K562 (cell line): ENCODE data around the gene UBN1. TPM values are rescaled to one million over a fixed set of nuclear protein-coding genes. Genes with fewer than 3 reads are reported as not detected.
A peak's percentile ranks its signal among the peaks of the same experiment; 100 is the strongest.

Experiments
- ATAC-seq: fragments of 200-7000 bp; cut with Tn5 transposase; 3 replicates; pipeline ENCODE4 v1.9.1; 2020; ENCODE audit warnings: moderate library complexity
- BruUV-seq: library from RNA; stranded (reverse); fragments of 400-500 nt; replicated peaks from 2 replicates; lab custom pipeline; 2021; lab: Mats Ljungman, UMichigan
- CTCF ChIA-PET: fragments of 300-600 bp; formaldehyde crosslinking; extraction: SDS; loops from one replicate; lab custom pipeline; 2021; ENCODE audit warnings: low intra/inter-chr PET ratio; lab: Yijun Ruan, JAX
- POLR2A ChIA-PET: fragments of 300-600, 350-650 bp; sonication (Branson Sonifier 250); formaldehyde crosslinking; extraction: SDS; loops from one replicate; lab custom pipeline; 2021; ENCODE audit warnings: antibody characterized with exemption, inconsistent platforms; lab: Yijun Ruan, JAX
- DNase-seq, 4 experiments: peaks; one replicate each; pipeline versions ENCODE4 v3.0.0 to v3.0.0-alpha.2; 2011 to 2018; ENCODE audit warnings: low spot score in 3 of 4, mixed read lengths in 3 of 4; ENCODE audit errors: extremely low read depth in 1 of 4
- FAIRE-seq: peaks from 2 replicates; lab custom pipeline; 2011; peaks lifted over from hg19 to GRCh38; lab: Jason Lieb, UNC
- H2AFZ ChIP-seq: 2 replicates; pipeline ENCODE4 v1.6.0; 2011; ENCODE audit warnings: low read depth, low read length, control low read depth, inconsistent platforms
- H3K27ac ChIP-seq: fragments of 200-600 bp; 3 replicates; pipeline ENCODE4 v1.8.0; 2011; ENCODE audit warnings: low read depth, mild to moderate bottlenecking, control low read depth, inconsistent platforms, low read length, moderate library complexity, mixed read lengths; ENCODE audit errors: extremely low read depth
- H3K27me3 ChIP-seq, 2 experiments: fragments of 300-600 bp in 1 of 2; 2 replicates in 1 of 2; 3 replicates in 1 of 2; pipeline versions ENCODE4 v1.6.0 to v1.8.0; 2011; ENCODE audit warnings: inconsistent platforms in 2 of 2, low read length in 2 of 2, mild to moderate bottlenecking in 1 of 2, mixed read lengths in 1 of 2, moderate library complexity in 1 of 2; ENCODE audit not compliant: control insufficient read depth in 2 of 2, insufficient read depth in 2 of 2
- H3K36me3 ChIP-seq: fragments of 300-600 bp; 3 replicates; pipeline ENCODE4 v1.8.0; 2011; ENCODE audit warnings: mild to moderate bottlenecking, low read length, inconsistent platforms; ENCODE audit not compliant: control insufficient read depth, insufficient read depth
- H3K4me1 ChIP-seq, 2 experiments: fragments of 200-600 bp in 1 of 2; replicated peaks in 1 of 2; 2 replicates in 1 of 2; 3 replicates in 1 of 2; pipeline versions ENCODE4 v1.5.1 to v1.8.0; 2011; ENCODE audit warnings: inconsistent platforms in 2 of 2, low read length in 2 of 2, mild to moderate bottlenecking in 1 of 2, mixed read lengths in 1 of 2, moderate library complexity in 1 of 2; ENCODE audit not compliant: control insufficient read depth in 2 of 2, insufficient read depth in 2 of 2
- H3K4me2 ChIP-seq: 2 replicates; pipeline ENCODE4 v1.6.1; 2011; ENCODE audit warnings: low read length, control low read depth, inconsistent platforms, mixed read lengths; ENCODE audit not compliant: insufficient read depth
- H3K4me3 ChIP-seq: fragments of 200-600 bp; sonication (generic), shearing (Covaris generic); 2 replicates; pipeline ENCODE4 v1.5.1; 2016; ENCODE audit warnings: control low read depth, inconsistent platforms
- H3K79me2 ChIP-seq: fragments of 200-600 bp; 3 replicates; pipeline ENCODE4 v1.8.0; 2011; ENCODE audit warnings: low read length, inconsistent platforms; ENCODE audit not compliant: control insufficient read depth, insufficient read depth
- H3K9ac ChIP-seq, 2 experiments: 2 replicates each; pipeline versions ENCODE4 v1.6.0 to v1.6.1; 2011; ENCODE audit warnings: low read depth in 2 of 2, low read length in 2 of 2, control low read depth in 1 of 2, inconsistent platforms in 1 of 2, mild to moderate bottlenecking in 1 of 2, mixed read lengths in 1 of 2; ENCODE audit not compliant: insufficient read depth in 1 of 2
- H3K9me1 ChIP-seq: one replicate; pipeline ENCODE4 v1.6.0; 2011; ENCODE audit warnings: inconsistent platforms, mild to moderate bottlenecking, low read length, moderate library complexity; ENCODE audit not compliant: control insufficient read depth, insufficient read depth
- H3K9me3 ChIP-seq: replicated peaks from 2 replicates; pipeline ENCODE4 v1.5.1; 2011; ENCODE audit warnings: low read depth, low read length, inconsistent platforms; ENCODE audit not compliant: control insufficient read depth, insufficient read depth
- H4K20me1 ChIP-seq: replicated peaks from 2 replicates; pipeline ENCODE4 v1.6.1; 2011; ENCODE audit warnings: low read length, inconsistent platforms, mixed read lengths; ENCODE audit not compliant: control insufficient read depth, insufficient read depth
- CEBPG ChIP-seq, 3 experiments: fragments of 200-800 bp in 1 of 3; sonication (Bioruptor generic) in 1 of 3; sonication (generic) in 1 of 3; formaldehyde crosslinking in 1 of 3; IDR thresholded peaks in 2 of 3; conservative IDR thresholded peaks in 1 of 3; 2 replicates each; pipeline versions ENCODE4 v1.6.1 to v1.8.0; 2016 to 2022; ENCODE audit warnings: missing compliant biosample characterization in 2 of 3, missing genetic modification characterization in 2 of 3, mild to moderate bottlenecking in 1 of 3, missing genetic modification reagents in 1 of 3
- CREM ChIP-seq: IDR thresholded peaks from 2 replicates; pipeline ENCODE4 v1.6.1; 2014; ENCODE audit warnings: antibody characterized with exemption, low read depth
- LARP7 ChIP-seq: fragments of 450-650 bp; IDR thresholded peaks from 2 replicates; pipeline ENCODE4 v1.6.1; 2016
- MIER1 ChIP-seq: fragments of 450-650 bp; IDR thresholded peaks from 2 replicates; pipeline ENCODE4 v1.6.1; 2016; ENCODE audit warnings: antibody characterized with exemption, mild to moderate bottlenecking, low read depth
- NR2C1 ChIP-seq, 2 experiments: fragments of 450-650 bp; IDR thresholded peaks; 2 replicates each; pipeline ENCODE4 v1.6.1; 2017; ENCODE audit warnings: mild to moderate bottlenecking in 2 of 2, antibody characterized with exemption in 1 of 2, inconsistent platforms in 1 of 2, missing compliant biosample characterization in 1 of 2, missing genetic modification characterization in 1 of 2
- POLR3G ChIP-seq: IDR thresholded peaks from 2 replicates; pipeline ENCODE4 v1.6.1; 2011; ENCODE audit not compliant: insufficient read length, insufficient replicate concordance; ENCODE audit errors: extremely low read depth
- PRDM10 ChIP-seq: fragments of 450-650 bp; IDR thresholded peaks from 2 replicates; pipeline ENCODE4 v1.6.1; 2018; ENCODE audit not compliant: partially characterized antibody
- U2AF1 ChIP-seq: fragments of 200-400 bp; formaldehyde crosslinking; optimal IDR thresholded peaks from 2 replicates; pipeline ENCODE3; 2017; ENCODE audit warnings: mild to moderate bottlenecking, low read depth, low read length, moderate library complexity
- ZBTB7A ChIP-seq: IDR thresholded peaks from 2 replicates; pipeline ENCODE4 v1.6.1; 2011; ENCODE audit warnings: low read depth, mild to moderate bottlenecking, low read length, moderate library complexity, borderline replicate concordance; ENCODE audit not compliant: control insufficient read depth
- whole genome bisulfite sequencing: fragments of 100-300 bp; shearing (Covaris generic); methylation state at CpG from one replicate; pipeline ENCODE4 v1.1.6; 2016; ENCODE audit warnings: low coverage, mixed read lengths; ENCODE audit not compliant: insufficient coverage; ENCODE audit errors: missing lambda C conversion rate; 5-methylcytosine and 5-hydroxymethylcytosine counted together
- in situ Hi-C: fragments of 300-500 bp; cut with MboI; formaldehyde crosslinking; loops from 4 replicates; pipeline ENCODE4 v1.15.0; 2018; ENCODE audit warnings: inconsistent platforms, mixed read lengths
- intact Hi-C: fragments of 100-400 bp; cut with micrococcal nuclease; formaldehyde crosslinking; loops from 2 replicates; pipeline ENCODE4 v1.14.2; 2022
- polyA plus RNA-seq, 8 experiments: library from polyadenylated mRNA; depleted of rRNA in 4 of 8; stranded (reverse) in 5 of 8; unstranded in 3 of 8; fragments of >200 nt; fragmentation: Nextera tagmentation in 2 of 8; fragmentation: Illumina TruSeq in 1 of 8; extraction: Ambion mirVana in 2 of 8; extraction: Trizol in 1 of 8; gene quantifications; 2 replicates each; pipeline versions ENCODE4 v1.2.1 to v1.2.3, GENCODE V29; 2011 to 2014; ENCODE audit warnings: inconsistent platforms in 1 of 8, missing spikeins in 1 of 8
- total RNA-seq, 7 experiments: library from RNA; depleted of rRNA in 6 of 7; stranded (reverse); fragments of >200 nt in 6 of 7; fragmentation: Illumina TruSeq in 2 of 7; extraction: Trizol in 2 of 7; gene quantifications; 2 replicates each; pipeline versions ENCODE4 v1.2.1 to v1.2.3, GENCODE V29; 2011 to 2021; ENCODE audit warnings: low replicate concordance in 1 of 7

Gene UBN1
- total and polyA plus RNA-seq, 9 of the 15 experiments (the other 6 are each of a cell fraction or from before 2014, with no cell fraction given) = 1.5 to 45.7 (median 20.6) TPM

DNA sequence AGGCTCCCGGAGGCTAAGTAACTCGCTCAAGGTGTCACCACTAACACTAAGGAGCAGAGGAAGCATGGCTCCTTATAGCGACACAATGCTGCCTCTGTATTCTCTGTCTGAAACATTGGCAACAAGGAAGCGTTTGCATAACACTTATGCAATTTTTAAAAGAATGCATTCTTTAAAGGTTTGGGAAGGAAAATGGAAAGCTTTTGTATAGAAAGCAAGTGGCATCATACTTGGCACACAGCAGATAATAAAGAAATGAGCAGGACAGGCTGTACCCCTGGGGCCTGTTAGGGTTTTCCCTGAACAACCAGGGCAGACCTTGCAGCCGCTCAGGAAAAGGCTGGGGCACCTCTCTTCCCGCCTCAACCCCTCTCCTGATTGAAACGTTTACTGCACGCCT, 52.8 kb downstream of the UBN1 start (continued):
- TF ChIP-seq PRDM10 = no peak
- no peak for TF ChIP-seq CREM

GRCh38 chr16:4900750-4901149, 53.5 kb downstream of the UBN1 start:
- Histone ChIP-seq H4K20me1 (no peaks in the 10 kb centered on the region; the same call in 1 of the 2 replicates), H3K27ac (no peak overlapping the region)

More at GRCh38 chr16:4900750-4901149, 53.5 kb downstream of the UBN1 start:
- intact Hi-C loops (no loop called here), in situ Hi-C loops (no loop called here)
- ChIA-PET CTCF (no interaction called here), POLR2A (interaction anchor here (0.7 to 1.6 kb wide), 4 partner anchors 13 to 415 kb away, joined by 3 to 5 read pairs (median 3); no protein-coding TSS in a partner anchor)
- Histone ChIP-seq H3K79me2 (no peaks in the 10 kb centered on the region), H3K9ac (peak overlapping the region in 1 of 2 experiments; percentile 33; a peak in 1 of 4 replicates), H3K9me3 (no peaks in the 10 kb centered on the region; the same call in 1 of the 2 replicates), H3K4me1 (peaks cover 0 to 19% of the 10 kb centered on the region in 2 experiments; a peak in 2 of 5 replicates), H3K27me3 (peaks cover 39 to 79% of the 10 kb centered on the region in 2 experiments; a peak in 4 of 5 replicates), H3K4me2 (no peak overlapping the region), H2AFZ (no peak overlapping the region), H3K9me1 (no peaks in the 10 kb centered on the region), H3K4me3 (no peak overlapping the region), H3K36me3 (no peaks in the 10 kb centered on the region)
- WGBS = 13% methylated on average over 11 of the region's 11 CpGs
- DNase-seq (no peak), ATAC-seq (no peak), FAIRE-seq (no peak)
- TF ChIP-seq CEBPG (CRISPR knock-in tag; IDR thresholded peaks at IDR 0.05) (no peak), CEBPG (tag; conservative IDR thresholded peaks at IDR 0.05 in 1 of 2, IDR thresholded peaks at IDR 0.05 in 1 of 2) (no peak), U2AF1 (no peak), POLR3G (no peak), MIER1 (no peak), NR2C1 (IDR thresholded peaks at IDR 0.05) (no peak), NR2C1 (tag; IDR thresholded peaks at IDR 0.05) (no peak), LARP7 (no peak), ZBTB7A (no peak)
- BruUV-seq = no TSS peak
